22Rv1 (cell line): ENCODE data around the gene ACAP1.
A peak's percentile ranks its signal among the peaks of the same experiment; 100 is the strongest.

ENCODE experiments used
- H3K27ac ChIP-seq: fragments of 450-650 bp; 2 replicates; pipeline ENCODE4 v1.5.1; 2017
- ZFX ChIP-seq: fragments of 450-650 bp; IDR thresholded peaks from 2 replicates; pipeline ENCODE4 v1.6.1; 2017; ENCODE audit warnings: antibody characterized with exemption, borderline replicate concordance
- TF ChIP-seq, protein P1 (sequence below): fragments of 450-650 bp; IDR thresholded peaks from 2 replicates; pipeline ENCODE4 v1.5.1; 2017; ENCODE audit warnings: mild to moderate bottlenecking

Gene ACAP1

DNA sequence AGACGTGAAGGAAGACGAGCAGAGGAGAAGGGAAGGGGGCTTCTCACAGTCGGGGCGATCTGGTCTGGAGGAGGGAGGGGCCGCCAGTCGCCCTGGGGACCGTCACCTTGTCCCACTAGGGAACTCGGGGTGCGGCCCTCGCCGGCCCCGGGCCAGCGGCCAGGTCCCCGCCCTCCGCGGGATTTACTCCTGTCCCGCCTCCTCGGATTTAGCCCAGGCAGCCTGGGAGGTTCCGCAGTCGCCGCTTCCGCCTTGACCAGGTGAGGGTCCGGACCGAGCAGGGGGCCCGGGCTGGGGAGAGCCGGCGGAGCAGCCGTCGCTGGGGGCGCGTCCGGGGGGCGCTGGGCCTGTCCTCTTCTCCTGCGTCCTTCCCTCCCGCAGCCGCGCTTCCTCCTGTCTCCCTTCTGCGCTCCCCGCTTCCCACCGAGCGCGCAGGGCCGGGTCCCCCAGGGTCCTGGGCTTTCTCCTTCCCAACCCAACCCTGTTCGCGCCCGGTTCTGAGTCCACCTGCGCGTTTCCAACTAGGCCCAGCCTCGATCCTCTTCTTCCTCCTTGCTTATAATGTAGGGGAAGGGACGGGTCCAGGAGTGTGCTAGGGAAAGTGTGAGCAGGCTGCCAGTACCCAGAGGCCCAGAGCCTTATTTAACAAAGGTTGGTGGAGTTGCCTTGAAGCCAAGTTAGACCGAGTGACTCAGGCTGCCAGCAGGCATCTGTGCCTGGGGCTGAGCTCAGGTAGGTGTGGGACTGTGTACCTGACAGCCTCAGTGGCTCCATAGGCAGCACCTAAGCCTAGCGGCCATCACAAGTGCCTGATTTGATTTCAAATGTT is 44.7 kb downstream of the ACAP1 start, which contains the start of gene TNK1:
Gene TNK1 (plus strand): TSS at position 235 of the 829 bp plus-strand sequence. CDS start 1,838 bp downstream, outside the sequence.
- peak within 1 kb of the TSS; percentile 80 for H3K27ac ChIP-seq
- TF ChIP-seq, protein P1, sequence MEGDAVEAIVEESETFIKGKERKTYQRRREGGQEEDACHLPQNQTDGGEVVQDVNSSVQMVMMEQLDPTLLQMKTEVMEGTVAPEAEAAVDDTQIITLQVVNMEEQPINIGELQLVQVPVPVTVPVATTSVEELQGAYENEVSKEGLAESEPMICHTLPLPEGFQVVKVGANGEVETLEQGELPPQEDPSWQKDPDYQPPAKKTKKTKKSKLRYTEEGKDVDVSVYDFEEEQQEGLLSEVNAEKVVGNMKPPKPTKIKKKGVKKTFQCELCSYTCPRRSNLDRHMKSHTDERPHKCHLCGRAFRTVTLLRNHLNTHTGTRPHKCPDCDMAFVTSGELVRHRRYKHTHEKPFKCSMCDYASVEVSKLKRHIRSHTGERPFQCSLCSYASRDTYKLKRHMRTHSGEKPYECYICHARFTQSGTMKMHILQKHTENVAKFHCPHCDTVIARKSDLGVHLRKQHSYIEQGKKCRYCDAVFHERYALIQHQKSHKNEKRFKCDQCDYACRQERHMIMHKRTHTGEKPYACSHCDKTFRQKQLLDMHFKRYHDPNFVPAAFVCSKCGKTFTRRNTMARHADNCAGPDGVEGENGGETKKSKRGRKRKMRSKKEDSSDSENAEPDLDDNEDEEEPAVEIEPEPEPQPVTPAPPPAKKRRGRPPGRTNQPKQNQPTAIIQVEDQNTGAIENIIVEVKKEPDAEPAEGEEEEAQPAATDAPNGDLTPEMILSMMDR: peak; percentile 16; the same call in 1 of the 2 replicates
- TF ChIP-seq ZFX: no peak

DNA sequence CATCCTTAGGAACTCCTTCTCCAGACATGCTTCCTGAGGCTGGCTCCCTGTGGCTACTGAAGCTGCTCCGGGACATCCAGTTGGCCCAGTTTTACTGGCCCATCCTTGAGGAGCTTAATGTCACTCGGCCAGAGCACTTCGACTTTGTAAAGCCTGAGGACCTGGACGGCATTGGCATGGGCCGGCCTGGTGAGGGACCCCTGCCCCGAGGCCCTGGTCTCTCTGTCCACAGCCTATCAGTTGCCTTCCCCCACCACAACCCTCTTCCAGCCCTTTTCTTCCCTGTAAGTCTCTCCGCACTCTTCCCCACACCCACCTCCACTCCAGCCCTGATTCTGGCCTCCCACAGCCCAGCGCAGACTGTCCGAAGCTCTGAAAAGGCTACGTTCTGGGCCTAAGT is 46.6 kb downstream of the ACAP1 start:
- peak overlapping the region; percentile 80; the same call in 1 of the 2 replicates for H3K27ac ChIP-seq
- TF ChIP-seq ZFX: no peak
- TF ChIP-seq, protein P1: no peak

DNA sequence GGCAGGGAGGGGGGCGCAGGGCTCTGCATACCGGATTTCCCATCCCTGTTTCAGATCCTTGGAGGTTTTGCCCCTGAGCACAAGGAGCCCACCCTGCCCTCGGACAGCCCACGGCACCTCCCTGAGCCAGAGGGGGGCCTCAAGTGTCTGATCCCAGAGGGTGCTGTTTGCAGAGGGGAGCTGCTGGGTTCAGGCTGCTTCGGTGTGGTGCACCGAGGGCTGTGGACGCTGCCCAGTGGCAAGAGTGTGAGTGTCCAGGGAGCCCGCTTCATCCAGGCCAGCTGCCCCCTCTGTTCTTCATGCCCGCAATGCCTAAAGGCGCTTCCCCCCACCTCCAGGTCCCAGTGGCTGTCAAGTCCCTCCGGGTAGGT is 47.0 kb downstream of the ACAP1 start:
- no peak overlapping the region for H3K27ac ChIP-seq
- TF ChIP-seq, protein P1: no peak
- no peak for TF ChIP-seq ZFX

DNA sequence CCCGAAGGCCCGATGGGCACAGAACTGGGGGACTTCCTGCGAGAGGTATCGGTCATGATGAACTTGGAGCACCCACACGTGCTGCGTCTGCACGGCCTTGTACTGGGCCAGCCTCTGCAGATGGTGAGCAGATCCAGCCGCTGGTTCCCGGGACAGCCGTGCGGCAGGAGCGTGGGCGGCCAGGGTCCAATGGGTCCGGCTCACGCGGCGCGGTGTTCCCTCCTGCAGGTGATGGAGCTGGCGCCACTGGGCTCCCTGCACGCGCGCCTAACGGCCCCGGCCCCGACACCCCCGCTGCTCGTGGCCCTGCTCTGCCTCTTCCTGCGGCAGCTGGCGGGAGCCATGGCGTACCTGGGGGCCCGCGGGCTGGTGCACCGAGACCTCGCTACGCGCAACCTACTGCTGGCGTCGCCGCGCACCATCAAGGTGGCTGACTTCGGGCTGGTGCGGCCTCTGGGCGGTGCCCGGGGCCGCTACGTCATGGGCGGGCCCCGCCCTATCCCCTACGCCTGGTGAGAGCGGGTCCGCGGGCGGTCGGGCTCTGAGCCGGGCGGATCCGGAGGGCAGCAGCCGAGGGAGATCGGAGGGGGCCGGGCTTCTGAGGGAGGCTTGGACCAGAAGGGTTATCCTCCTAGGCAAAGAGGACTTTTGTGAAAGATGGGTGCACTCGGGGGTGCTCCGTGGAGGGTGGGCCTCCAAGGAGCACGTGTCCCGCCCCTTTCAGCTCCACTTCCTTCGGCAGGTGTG is 47.6 kb downstream of the ACAP1 start:
- no peak overlapping the region for H3K27ac ChIP-seq
- TF ChIP-seq, protein P1: no peak
- no peak for TF ChIP-seq ZFX

DNA sequence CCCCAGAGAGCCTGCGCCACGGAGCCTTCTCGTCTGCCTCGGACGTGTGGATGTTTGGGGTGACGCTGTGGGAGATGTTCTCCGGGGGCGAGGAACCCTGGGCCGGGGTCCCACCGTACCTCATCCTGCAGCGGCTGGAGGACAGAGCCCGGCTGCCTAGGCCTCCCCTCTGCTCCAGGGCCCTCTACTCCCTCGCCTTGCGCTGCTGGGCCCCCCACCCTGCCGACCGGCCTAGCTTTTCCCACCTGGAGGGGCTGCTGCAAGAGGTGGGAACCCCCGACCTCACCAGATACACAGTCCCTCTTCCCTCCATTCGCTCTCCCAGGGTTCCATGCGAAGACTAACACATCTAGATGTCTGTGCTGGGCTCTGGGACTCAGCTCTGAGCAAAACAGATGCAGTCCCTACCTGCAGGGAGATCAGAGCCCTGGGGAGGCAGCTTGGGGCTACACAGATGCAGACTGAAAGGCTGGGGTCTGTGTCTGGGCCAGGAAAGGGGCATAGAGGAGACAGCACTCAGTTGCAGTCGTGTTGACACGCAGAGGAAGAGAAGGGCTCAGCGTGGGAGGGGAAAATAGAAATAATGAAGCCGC is 48.3 kb downstream of the ACAP1 start:
- TF ChIP-seq ZFX: no peak
- TF ChIP-seq, protein P1: no peak
- no peak overlapping the region for H3K27ac ChIP-seq

DNA sequence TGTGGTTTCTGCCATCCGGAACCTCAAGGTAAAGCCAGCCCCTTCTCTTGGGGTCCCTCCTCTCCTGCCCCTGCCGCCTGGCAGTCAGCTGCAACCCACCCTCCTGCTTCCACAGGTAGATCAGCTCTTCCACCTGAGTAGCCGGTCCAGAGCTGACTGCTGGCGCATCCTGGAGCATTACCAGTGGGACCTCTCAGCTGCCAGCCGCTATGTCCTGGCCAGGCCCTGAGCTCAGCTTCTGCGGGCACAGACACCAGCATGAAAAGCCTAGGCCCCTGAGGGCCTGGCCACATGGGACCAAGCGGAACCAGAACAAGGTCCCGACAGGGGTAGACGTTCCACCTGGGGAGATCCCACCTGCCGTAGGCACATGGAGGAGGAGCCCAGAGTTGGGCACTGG is 52.5 kb downstream of the ACAP1 start:
- no peak overlapping the region for H3K27ac ChIP-seq
- no peak for TF ChIP-seq ZFX
- TF ChIP-seq, protein P1: no peak
